ENCODE data around the gene LRRFIP1. TPM values are rescaled to one million over a fixed set of nuclear protein-coding genes. Genes with fewer than 3 reads are reported as not detected.

Gene LRRFIP1
- total and polyA plus RNA-seq, 2 of the 13 experiments (the other 11 are each of a cell fraction or from before 2014, with no cell fraction given), result 15.9 to 40.5 TPM

GRCh38 chr2:237743561-237744269, 116.3 kb downstream of the LRRFIP1 start (continued):
- TF ChIP-seq ZNF619 (CRISPR knock-in tag; IDR thresholded peaks at IDR 0.05) (no peak), ISL2 (CRISPR knock-in tag; IDR thresholded peaks at IDR 0.05) (peak; percentile 76), ZNF329 (CRISPR knock-in tag; IDR thresholded peaks at IDR 0.05; ENCODE audit: low read depth) (no peak), ARID2 (CRISPR knock-in tag; IDR thresholded peaks at IDR 0.05; ENCODE audit: borderline replicate concordance) (peak; percentile 59; the same call in 1 of the 2 replicates), ZNF724P (CRISPR knock-in tag; IDR thresholded peaks at IDR 0.05; ENCODE audit: borderline replicate concordance) (0 out of 2 replicates have a peak, but pooled peaks have one; percentile 23), ZNF83 (CRISPR knock-in tag; IDR thresholded peaks at IDR 0.05; ENCODE audit: borderline replicate concordance) (no peak), ZNF781 (CRISPR knock-in tag; IDR thresholded peaks at IDR 0.05; ENCODE audit: borderline replicate concordance, not compliant biosample characterization) (no peak), RXRB (CRISPR knock-in tag; IDR thresholded peaks at IDR 0.05; ENCODE audit: borderline replicate concordance) (peak; percentile 96), ZC3H13 (CRISPR knock-in tag; IDR thresholded peaks at IDR 0.05) (no peak), STAT5B (CRISPR knock-in tag; IDR thresholded peaks at IDR 0.05) (no peak), HCFC1 (IDR thresholded peaks at IDR 0.05; ENCODE audit: low read depth, low read length) (no peak), YEATS4 (CRISPR knock-in tag; IDR thresholded peaks at IDR 0.05; ENCODE audit: borderline replicate concordance) (peak; percentile 54; the same call in 1 of the 2 replicates), ARID5B (CRISPR knock-in tag; IDR thresholded peaks at IDR 0.05) (peak; percentile 95), ESRRA (CRISPR knock-in tag; IDR thresholded peaks at IDR 0.05; ENCODE audit: low read depth) (peak; percentile 78; the same call in 1 of the 2 replicates), DMAP1 (CRISPR knock-in tag; IDR thresholded peaks at IDR 0.05) (peak; percentile 59; the same call in 1 of the 2 replicates), ZXDC (CRISPR knock-in tag; IDR thresholded peaks at IDR 0.05) (no peak), ZNF678 (CRISPR knock-in tag; IDR thresholded peaks at IDR 0.05) (no peak), FOXK2 (IDR thresholded peaks at IDR 0.05) (peak; percentile 72), ATF6 (CRISPR knock-in tag; conservative IDR thresholded peaks at IDR 0.05) (0 out of 2 replicates have a peak, but pooled peaks have one; percentile 76), TOE1 (CRISPR knock-in tag; IDR thresholded peaks at IDR 0.05) (no peak), YY1 (IDR thresholded peaks at IDR 0.05; ENCODE audit: insufficient read depth, insufficient replicate concordance, low read depth, low read length) (no peak), RFX1 (IDR thresholded peaks at IDR 0.05) (no peak)

Data from HepG2 (cell line).